Measurements from ENCODE around the gene MRC2. TPM values are rescaled to one million over a fixed set of nuclear protein-coding genes. Genes with fewer than 3 reads are reported as not detected.

Gene MRC2, protein sequence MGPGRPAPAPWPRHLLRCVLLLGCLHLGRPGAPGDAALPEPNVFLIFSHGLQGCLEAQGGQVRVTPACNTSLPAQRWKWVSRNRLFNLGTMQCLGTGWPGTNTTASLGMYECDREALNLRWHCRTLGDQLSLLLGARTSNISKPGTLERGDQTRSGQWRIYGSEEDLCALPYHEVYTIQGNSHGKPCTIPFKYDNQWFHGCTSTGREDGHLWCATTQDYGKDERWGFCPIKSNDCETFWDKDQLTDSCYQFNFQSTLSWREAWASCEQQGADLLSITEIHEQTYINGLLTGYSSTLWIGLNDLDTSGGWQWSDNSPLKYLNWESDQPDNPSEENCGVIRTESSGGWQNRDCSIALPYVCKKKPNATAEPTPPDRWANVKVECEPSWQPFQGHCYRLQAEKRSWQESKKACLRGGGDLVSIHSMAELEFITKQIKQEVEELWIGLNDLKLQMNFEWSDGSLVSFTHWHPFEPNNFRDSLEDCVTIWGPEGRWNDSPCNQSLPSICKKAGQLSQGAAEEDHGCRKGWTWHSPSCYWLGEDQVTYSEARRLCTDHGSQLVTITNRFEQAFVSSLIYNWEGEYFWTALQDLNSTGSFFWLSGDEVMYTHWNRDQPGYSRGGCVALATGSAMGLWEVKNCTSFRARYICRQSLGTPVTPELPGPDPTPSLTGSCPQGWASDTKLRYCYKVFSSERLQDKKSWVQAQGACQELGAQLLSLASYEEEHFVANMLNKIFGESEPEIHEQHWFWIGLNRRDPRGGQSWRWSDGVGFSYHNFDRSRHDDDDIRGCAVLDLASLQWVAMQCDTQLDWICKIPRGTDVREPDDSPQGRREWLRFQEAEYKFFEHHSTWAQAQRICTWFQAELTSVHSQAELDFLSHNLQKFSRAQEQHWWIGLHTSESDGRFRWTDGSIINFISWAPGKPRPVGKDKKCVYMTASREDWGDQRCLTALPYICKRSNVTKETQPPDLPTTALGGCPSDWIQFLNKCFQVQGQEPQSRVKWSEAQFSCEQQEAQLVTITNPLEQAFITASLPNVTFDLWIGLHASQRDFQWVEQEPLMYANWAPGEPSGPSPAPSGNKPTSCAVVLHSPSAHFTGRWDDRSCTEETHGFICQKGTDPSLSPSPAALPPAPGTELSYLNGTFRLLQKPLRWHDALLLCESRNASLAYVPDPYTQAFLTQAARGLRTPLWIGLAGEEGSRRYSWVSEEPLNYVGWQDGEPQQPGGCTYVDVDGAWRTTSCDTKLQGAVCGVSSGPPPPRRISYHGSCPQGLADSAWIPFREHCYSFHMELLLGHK (N-terminal part only)
- 164 TPM for total RNA-seq

GRCh38 chr17:62627219-62627903, at the start of gene MRC2:
MRC2 (plus strand) TSS chr17:62627670; CDS start chr17:62627803, 133 bp downstream.

Small RNA genes within 50 kb of the gene (small RNA-seq; reads per million reads assigned to genes)
- gene RF00019 (ENCODE audit: low replicate concordance) (not detected), gene RNU6-446P (ENCODE audit: low replicate concordance) (not detected)

Other genes with a start within 250 kb of the MRC2 start
- not detected for gene EFCAB3, start 247.1 kb upstream of the MRC2 start, total RNA-seq
- 25.4 TPM for gene METTL2A, start 203.8 kb upstream of the MRC2 start, total RNA-seq
- 64.8 TPM for gene TLK2, start 148.8 kb upstream of the MRC2 start, total RNA-seq
- 0.41 TPM for gene MARCHF10, start 180.6 kb downstream of the MRC2 start, total RNA-seq